ENCODE results near the gene ST8SIA2. TPM values are rescaled to one million over a fixed set of nuclear protein-coding genes. Genes with fewer than 3 reads are reported as not detected.

ST8SIA2 gene
- total RNA-seq, 1 donor from 2014 or later: 13.6 TPM

DNA sequence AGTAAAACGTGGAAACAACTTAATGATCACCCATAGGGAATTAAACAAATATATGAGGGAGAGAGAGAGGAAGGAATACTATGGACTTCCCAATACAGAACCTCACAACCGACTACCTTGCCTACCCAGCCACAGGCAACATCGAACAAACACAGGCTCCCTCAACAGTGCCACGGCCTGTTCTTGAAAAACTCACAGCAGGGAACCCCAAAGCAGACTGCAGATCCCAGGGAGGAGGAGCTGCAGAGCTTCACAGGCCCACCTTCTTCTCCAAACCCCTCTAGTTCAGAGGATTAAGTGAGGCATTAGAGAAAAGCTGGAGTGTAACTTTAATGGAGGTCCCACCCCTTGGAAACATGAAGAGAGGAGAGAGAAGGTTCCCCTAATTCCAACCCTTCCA, 110.2 kb downstream of the ST8SIA2 start:
- no peak overlapping the region for H3K4me3 ChIP-seq
- DNase-seq (ENCODE audit: low spot score): peak; percentile 39
- H3K4me2 ChIP-seq: no peak overlapping the region
- peaks cover 11% of the 10 kb centered on the region for H3K9me3 ChIP-seq (ENCODE audit: low read depth)
- H3K79me2 ChIP-seq (ENCODE audit: low read depth): no peaks in the 10 kb centered on the region
- TF ChIP-seq EZH2 (IDR thresholded peaks at IDR 0.05) (no peak), CTCF (IDR thresholded peaks at IDR 0.05) (no peak), EZH2phosphoT487 (IDR thresholded peaks at IDR 0.05) (no peak)
- H3K4me1 Mint-ChIP-seq: peaks cover 26% of the 10 kb centered on the region
- H3K27me3 ChIP-seq: no peaks in the 10 kb centered on the region
- no peaks in the 10 kb centered on the region for H3F3A ChIP-seq (ENCODE audit: low read depth)
- H2AFZ ChIP-seq (replicated peaks): no peak overlapping the region
- peaks cover 16% of the 10 kb centered on the region for H3K9me3 Mint-ChIP-seq
- peaks cover 7% of the 10 kb centered on the region for H3K27me3 Mint-ChIP-seq (ENCODE audit: insufficient read depth, low read depth)
- no peaks in the 10 kb centered on the region for H3K36me3 Mint-ChIP-seq
- no peak overlapping the region for H3K27ac ChIP-seq
- H4K20me1 ChIP-seq (ENCODE audit: low read depth): no peaks in the 10 kb centered on the region
- no peaks in the 10 kb centered on the region for H3K36me3 ChIP-seq
- H3K4me1 ChIP-seq: peaks cover 32% of the 10 kb centered on the region
- H3K9ac ChIP-seq: no peak overlapping the region
- no peak overlapping the region for H3K4me3 Mint-ChIP-seq
- H3K27ac Mint-ChIP-seq: no peak overlapping the region

GRCh38 chr15:92505611-92506010, 111.9 kb downstream of the ST8SIA2 start:
- Histone ChIP-seq H3K4me1 (peaks cover 31% of the 10 kb centered on the region), H2AFZ (replicated peaks) (no peak overlapping the region), H3K4me2 (no peak overlapping the region), H3K79me2 (ENCODE audit: low read depth) (no peaks in the 10 kb centered on the region), H3K4me3 (no peak overlapping the region), H3K36me3 (no peaks in the 10 kb centered on the region), H3K27me3 (no peaks in the 10 kb centered on the region), H3K9ac (no peak overlapping the region), H4K20me1 (ENCODE audit: low read depth) (no peaks in the 10 kb centered on the region), H3K27ac (no peak overlapping the region), H3K9me3 (ENCODE audit: low read depth) (peaks cover 11% of the 10 kb centered on the region), H3F3A (ENCODE audit: low read depth) (peaks cover 12% of the 10 kb centered on the region)
- Mint-ChIP-seq H3K36me3 (no peaks in the 10 kb centered on the region), H3K4me3 (no peak overlapping the region), H3K27me3 (ENCODE audit: insufficient read depth, low read depth) (peaks cover 3% of the 10 kb centered on the region), H3K9me3 (peaks cover 16% of the 10 kb centered on the region), H3K4me1 (peaks cover 26% of the 10 kb centered on the region), H3K27ac (no peak overlapping the region)
- no peak for DNase-seq (ENCODE audit: low spot score)
- TF ChIP-seq EZH2 (IDR thresholded peaks at IDR 0.05): no peak

DNA sequence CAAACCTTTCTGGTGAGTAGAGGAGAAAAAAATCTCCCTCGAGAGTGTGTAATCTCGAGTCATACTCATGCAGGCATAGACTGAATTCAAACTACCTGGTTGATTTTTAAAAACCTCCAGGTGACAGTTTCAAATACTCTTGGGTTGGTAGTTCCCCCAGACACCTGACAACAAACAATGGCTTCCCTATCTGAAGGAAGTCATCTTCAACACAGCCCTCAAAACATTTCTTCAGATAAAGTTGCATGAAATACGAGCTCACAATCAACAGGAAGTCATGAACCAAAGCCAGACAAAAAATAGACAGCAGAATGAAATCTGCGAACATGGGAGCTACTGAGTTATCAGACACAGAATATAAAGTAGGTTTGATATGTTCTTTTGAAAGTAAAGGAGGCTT, 112.8 kb downstream of the ST8SIA2 start:
- H3K4me3 Mint-ChIP-seq: no peak overlapping the region
- H3K27me3 Mint-ChIP-seq (ENCODE audit: insufficient read depth, low read depth): peaks cover 1% of the 10 kb centered on the region
- Histone ChIP-seq H3K36me3 (no peaks in the 10 kb centered on the region), H4K20me1 (ENCODE audit: low read depth) (no peaks in the 10 kb centered on the region), H3K4me2 (no peak overlapping the region), H3K9ac (no peak overlapping the region), H3K79me2 (ENCODE audit: low read depth) (no peaks in the 10 kb centered on the region), H3F3A (ENCODE audit: low read depth) (peaks cover 14% of the 10 kb centered on the region), H2AFZ (replicated peaks) (no peak overlapping the region), H3K4me1 (peaks cover 32% of the 10 kb centered on the region), H3K9me3 (ENCODE audit: low read depth) (peaks cover 11% of the 10 kb centered on the region), H3K4me3 (no peak overlapping the region), H3K27ac (no peak overlapping the region), H3K27me3 (no peaks in the 10 kb centered on the region)
- TF ChIP-seq EZH2phosphoT487 (IDR thresholded peaks at IDR 0.05) (no peak), EZH2 (IDR thresholded peaks at IDR 0.05) (no peak), CTCF (IDR thresholded peaks at IDR 0.05) (no peak)
- H3K4me1 Mint-ChIP-seq: peaks cover 26% of the 10 kb centered on the region
- peaks cover 2% of the 10 kb centered on the region for H3K36me3 Mint-ChIP-seq
- no peak overlapping the region for H3K27ac Mint-ChIP-seq
- peaks cover 22% of the 10 kb centered on the region for H3K9me3 Mint-ChIP-seq
- no peak for DNase-seq (ENCODE audit: low spot score)

- Histone ChIP-seq H4K20me1 (ENCODE audit: low read depth) (no peaks in the 10 kb centered on the region), H3K36me3 (no peaks in the 10 kb centered on the region), H3K27me3 (no peaks in the 10 kb centered on the region), H3K9ac (no peak overlapping the region), H3K9me3 (ENCODE audit: low read depth) (peaks cover 11% of the 10 kb centered on the region), H3K4me3 (no peak overlapping the region), H2AFZ (replicated peaks) (no peak overlapping the region), H3K4me2 (peak overlapping the region; percentile 31), H3F3A (ENCODE audit: low read depth) (peaks cover 14% of the 10 kb centered on the region), H3K79me2 (ENCODE audit: low read depth) (no peaks in the 10 kb centered on the region), H3K4me1 (peaks cover 14% of the 10 kb centered on the region), H3K27ac (peak overlapping the region; percentile 59)
- peak; percentile 81 for DNase-seq (ENCODE audit: low spot score)
- Mint-ChIP-seq H3K4me1 (peaks cover 23% of the 10 kb centered on the region), H3K36me3 (peaks cover 8% of the 10 kb centered on the region), H3K27me3 (ENCODE audit: insufficient read depth, low read depth) (peaks cover 6% of the 10 kb centered on the region), H3K9me3 (peaks cover 40% of the 10 kb centered on the region), H3K4me3 (peak overlapping the region; percentile 5), H3K27ac (peak overlapping the region; percentile 98)
- TF ChIP-seq EZH2phosphoT487 (IDR thresholded peaks at IDR 0.05) (no peak), EZH2 (IDR thresholded peaks at IDR 0.05) (no peak), CTCF (IDR thresholded peaks at IDR 0.05) (no peak)
Measured at GRCh38 chr15:92510163-92510882, 116.6 kb downstream of the ST8SIA2 start.

Data from neural progenitor cell (in vitro differentiated cells).